Activated T-cell treated with anti-CD3 and anti-CD28 coated beads for 48 hours (primary cell): ENCODE data around the gene PCSK5.

Experiments
- DNase-seq: peaks from one replicate; pipeline ENCODE4 v3.0.0-alpha.2; 2020; ENCODE audit warnings: low read depth

Gene PCSK5

GRCh38 chr9:76138360-76138759, 247.9 kb downstream of the PCSK5 start:
- DNase-seq = no peak

- no peak for DNase-seq
Measured at GRCh38 chr9:76143834-76144233, 253.4 kb downstream of the PCSK5 start.

- DNase-seq = no peak
Measured at GRCh38 chr9:76150013-76150412, 259.5 kb downstream of the PCSK5 start.

GRCh38 chr9:76151267-76151666, 260.8 kb downstream of the PCSK5 start:
- no peak for DNase-seq

- no peak for DNase-seq
Measured at GRCh38 chr9:76153339-76153738, 262.9 kb downstream of the PCSK5 start.

- DNase-seq = no peak
Measured at GRCh38 chr9:76153902-76154629, 263.6 kb downstream of the PCSK5 start.

GRCh38 chr9:76155361-76155760, 264.9 kb downstream of the PCSK5 start:
- no peak for DNase-seq

GRCh38 chr9:76158713-76159112, 268.2 kb downstream of the PCSK5 start:
- DNase-seq = no peak

GRCh38 chr9:76159293-76159926, 268.9 kb downstream of the PCSK5 start:
- DNase-seq = no peak

- DNase-seq = no peak
Measured at GRCh38 chr9:76161106-76161505, 270.6 kb downstream of the PCSK5 start.

GRCh38 chr9:76161541-76161940, 271.1 kb downstream of the PCSK5 start:
- no peak for DNase-seq

- DNase-seq = no peak
Measured at GRCh38 chr9:76162086-76162730, 271.7 kb downstream of the PCSK5 start.

- DNase-seq = no peak
Measured at GRCh38 chr9:76162751-76163500, 272.5 kb downstream of the PCSK5 start.

GRCh38 chr9:76166526-76166925, 276.1 kb downstream of the PCSK5 start:
- DNase-seq = no peak

- DNase-seq = no peak
Measured at GRCh38 chr9:76176171-76176570, 285.7 kb downstream of the PCSK5 start.

- no peak for DNase-seq
Measured at GRCh38 chr9:76177931-76178330, 287.5 kb downstream of the PCSK5 start.

GRCh38 chr9:76180541-76180940, 290.1 kb downstream of the PCSK5 start:
- DNase-seq = no peak

- DNase-seq = no peak
Measured at GRCh38 chr9:76181020-76181641, 290.7 kb downstream of the PCSK5 start.

- no peak for DNase-seq
Measured at GRCh38 chr9:76181781-76182180, 291.3 kb downstream of the PCSK5 start.

GRCh38 chr9:76185432-76185831, 295.0 kb downstream of the PCSK5 start:
- DNase-seq = no peak

- DNase-seq = no peak
Measured at GRCh38 chr9:76188286-76188685, 297.8 kb downstream of the PCSK5 start.

- no peak for DNase-seq
Measured at GRCh38 chr9:76188905-76189304, 298.4 kb downstream of the PCSK5 start.
